CD4-positive, alpha-beta T cell treated with Interleukin-21 for 1 hour (primary cell): Measurements from ENCODE around the gene SYPL2.
"Not testable (repeated sequence)": the region's sequence is repeated elsewhere in the genome, so short reads cannot be mapped to it uniquely, and the experiment has no call there.

Source experiments
- DNase-seq: peaks from one replicate; pipeline ENCODE4 v3.0.0-alpha.2; 2020

The SYPL2 gene

GRCh38 chr1:109466452-109467300 lies at the start of gene SYPL2:
Gene SYPL2, plus strand, starts transcription at chr1:109466546. Its CDS starts 298 bp downstream, at chr1:109466844.
- DNase-seq = no peak

DNA sequence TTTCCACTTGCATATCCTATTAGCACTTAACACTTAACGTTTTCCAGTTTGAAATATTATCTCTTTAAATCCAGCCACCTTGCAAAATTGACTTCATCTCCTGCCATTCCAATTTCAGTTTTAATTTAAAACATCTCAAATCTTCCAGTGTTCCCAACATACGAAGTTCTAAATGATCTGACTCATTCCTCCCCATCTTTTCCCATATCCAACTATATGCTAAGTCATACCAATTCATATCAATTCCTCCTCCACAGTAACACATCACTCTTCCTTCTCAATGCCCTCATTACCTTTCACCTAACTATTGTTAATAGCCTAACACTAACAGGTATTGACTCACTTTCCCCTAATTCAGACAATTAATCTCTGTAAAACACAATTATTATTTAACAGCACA lies 42.8 kb upstream of the SYPL2 start:
- no peak for DNase-seq

DNA sequence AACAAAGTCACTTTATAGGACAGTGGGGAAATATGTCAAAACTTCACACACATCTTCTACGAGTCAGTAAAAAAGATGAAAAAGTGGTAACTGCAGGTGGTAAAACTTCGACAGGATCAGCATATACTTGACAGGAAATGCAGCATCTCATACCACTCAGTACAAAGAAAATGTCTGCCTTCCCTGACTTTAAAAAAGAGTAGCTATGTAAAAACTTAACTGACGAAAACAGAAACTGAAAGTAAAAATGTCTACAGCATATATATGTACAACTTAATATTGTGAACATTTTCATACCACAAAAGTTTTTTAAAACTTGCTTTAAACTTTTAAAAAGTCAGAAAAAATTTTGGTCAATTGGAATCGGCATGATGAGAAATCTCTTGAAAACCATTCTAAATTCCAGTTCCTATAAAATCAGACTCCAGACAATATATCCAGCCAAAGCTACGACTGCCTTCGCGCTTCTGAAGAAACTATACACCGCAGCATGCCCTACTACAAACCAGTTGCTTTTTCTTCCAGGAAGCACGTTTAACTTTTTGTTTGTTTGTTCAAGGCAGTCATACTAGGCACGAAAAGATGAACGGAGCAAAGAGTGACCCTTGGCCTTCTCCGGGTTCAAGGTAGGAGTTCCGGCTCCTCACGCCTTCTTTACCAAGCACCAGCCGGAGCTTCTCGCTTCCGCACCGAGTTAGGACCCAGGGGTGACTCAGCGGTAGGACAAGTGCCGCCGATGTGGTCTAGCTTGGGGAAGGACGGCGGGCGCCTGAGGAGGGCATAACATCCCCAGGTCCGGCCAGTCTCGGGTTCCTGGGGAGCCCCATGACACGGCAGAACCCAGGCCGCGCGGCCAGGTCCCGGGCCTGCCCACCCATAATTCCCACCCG lies 40.7 kb upstream of the SYPL2 start:
- DNase-seq = peak; percentile 73

- DNase-seq = peak; percentile 97
These were observed 39.8 kb upstream of the SYPL2 start, which contains the start of gene PSMA5 for GRCh38 chr1:109426281-109427170. Gene PSMA5, minus strand, starts transcription at chr1:109426448. Its CDS starts 118 bp downstream, at chr1:109426330.

GRCh38 chr1:109427171-109427467 lies 39.2 kb upstream of the SYPL2 start:
- DNase-seq = peak; percentile 6

DNA sequence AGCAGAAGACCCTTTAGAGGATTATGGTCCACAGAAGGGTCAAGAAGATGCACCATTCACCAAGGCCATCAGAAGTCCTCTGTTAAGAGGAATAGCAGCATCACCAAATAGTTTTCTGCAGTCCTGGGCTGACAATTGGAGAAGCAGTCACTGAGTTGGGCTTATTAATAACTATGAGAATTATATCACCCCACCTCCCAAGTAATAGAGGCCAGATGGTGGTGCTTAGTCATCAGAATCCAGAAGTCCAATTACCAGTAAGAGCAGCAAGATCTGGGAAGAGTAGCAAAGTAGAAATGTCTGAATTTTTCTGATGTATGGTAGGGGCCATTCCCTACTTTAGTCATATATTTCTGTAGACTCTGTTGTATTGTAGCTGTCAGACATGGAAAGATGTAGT lies 34.0 kb upstream of the SYPL2 start:
- DNase-seq = no peak

DNA sequence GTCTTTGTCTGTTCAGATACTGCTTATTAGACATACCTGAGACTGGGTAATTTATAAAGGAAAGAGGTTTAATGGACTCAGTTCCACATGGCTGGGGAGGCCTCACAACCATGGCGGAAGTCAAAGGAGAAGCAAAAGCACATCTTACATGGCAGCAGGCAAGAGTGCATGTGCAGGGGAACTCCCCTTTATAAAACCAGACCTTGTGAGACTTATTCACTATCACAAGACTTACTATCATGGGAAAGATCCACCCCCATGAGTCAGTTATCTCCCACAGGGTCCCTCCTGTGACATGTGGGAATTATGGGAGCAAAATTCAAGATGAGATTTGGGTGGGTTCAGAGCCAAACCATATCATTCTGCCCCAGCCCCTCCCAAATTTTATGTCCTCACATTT lies 33.0 kb upstream of the SYPL2 start:
- DNase-seq = no peak

DNA sequence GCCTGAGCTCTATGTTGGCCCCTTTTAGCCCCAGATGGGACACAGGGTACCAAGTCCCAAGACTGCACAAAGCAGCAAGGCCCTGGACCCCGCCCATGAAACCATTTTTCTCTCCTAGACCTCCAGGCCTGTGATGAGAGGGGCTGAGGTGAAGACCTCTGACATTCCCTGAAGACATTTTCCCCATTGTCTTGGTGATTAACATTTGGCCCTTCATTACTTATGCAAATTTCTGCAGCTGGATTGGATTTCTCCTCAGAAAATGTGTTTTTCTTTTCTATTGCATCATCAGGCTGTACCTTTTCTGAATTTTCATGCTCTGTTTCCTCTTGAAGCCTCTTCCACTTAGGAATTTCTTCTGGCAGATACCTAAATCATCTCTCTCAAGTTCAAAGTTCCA lies 31.9 kb upstream of the SYPL2 start:
- no peak for DNase-seq

DNA sequence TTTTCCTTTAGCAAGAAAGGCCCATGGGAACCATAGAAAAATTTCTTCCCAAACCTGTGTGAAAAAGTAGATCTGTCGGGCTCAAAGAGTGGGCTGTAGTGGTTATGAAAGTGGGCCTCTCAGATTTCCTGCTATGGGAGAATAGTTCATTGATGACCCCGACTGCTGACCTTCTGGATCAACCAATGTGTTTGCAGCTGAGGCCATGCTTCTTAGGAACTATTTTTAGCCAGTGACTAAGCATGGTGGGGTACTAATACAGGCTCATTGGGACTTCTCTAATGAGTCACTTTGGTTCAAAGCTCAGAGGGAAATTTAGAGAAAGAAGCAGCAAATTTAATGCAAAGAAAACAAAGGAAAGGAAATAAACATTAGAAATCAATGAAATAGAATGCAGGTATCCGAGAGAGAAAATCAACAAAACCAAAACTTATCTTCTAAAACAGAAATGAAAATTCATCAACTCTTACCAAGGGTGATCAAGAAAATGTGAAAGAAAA lies 27.5 kb upstream of the SYPL2 start:
- no peak for DNase-seq

GRCh38 chr1:109441069-109441468 lies 25.3 kb upstream of the SYPL2 start:
- DNase-seq = no peak

GRCh38 chr1:109443476-109443875 lies 22.9 kb upstream of the SYPL2 start:
- DNase-seq = no peak

DNA sequence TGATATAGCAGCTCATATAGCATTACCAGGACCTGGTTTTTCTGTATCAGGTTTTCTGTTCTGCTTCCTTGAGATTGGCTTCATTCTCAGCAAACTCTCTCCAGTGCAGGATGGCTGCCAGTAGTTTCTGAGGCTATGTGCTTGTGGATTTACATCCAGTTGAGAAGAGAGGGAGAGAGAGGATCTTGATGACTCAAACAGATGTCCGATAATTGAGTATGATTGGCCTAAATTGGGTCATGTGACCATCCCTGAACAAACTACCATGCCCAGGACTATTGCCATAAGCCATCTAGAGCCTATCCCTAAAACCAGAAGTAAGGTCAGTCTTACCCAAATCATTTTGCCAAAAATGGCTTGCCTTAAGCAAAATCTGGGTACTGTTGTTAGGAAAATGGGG lies 22.0 kb upstream of the SYPL2 start:
- no peak for DNase-seq

DNA sequence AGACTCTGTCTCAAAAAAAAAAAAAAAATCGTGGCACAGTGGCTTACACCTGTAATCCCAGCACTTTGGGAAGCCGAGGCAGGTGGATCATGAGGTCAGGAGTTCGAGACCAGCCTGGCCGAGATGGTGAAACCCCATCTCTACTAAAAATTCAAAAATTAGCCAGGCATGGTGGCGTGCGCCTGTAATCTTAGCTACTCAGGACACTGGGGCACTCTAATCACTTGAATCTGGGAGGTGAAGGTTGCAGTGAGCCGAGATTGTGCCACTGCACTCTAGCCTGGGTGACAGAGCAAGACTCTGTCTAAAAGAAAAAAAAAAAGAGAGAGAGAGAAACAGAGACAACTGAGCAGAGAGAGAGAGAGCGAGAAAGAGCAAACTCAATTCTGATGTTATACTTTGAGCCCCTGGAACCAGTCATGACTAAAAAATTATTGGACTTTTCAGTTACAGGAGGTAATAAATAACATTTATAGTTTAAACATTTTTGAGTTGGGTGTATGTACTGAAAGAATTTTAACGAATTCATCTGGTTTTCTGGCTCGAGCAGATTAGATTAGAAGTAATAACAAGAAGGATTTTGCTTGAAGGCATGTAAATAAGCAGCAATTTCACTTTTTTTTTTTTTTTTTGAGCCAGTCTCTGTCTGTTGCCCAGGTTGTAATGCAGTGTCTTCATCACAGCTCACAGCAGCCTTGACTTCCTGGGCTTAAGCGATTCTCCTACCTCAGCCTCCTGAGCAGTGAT lies 20.2 kb upstream of the SYPL2 start:
- not testable (repeated sequence) for DNase-seq

- DNase-seq = no peak
These were observed 18.8 kb upstream of the SYPL2 start for GRCh38 chr1:109447524-109447923.

DNA sequence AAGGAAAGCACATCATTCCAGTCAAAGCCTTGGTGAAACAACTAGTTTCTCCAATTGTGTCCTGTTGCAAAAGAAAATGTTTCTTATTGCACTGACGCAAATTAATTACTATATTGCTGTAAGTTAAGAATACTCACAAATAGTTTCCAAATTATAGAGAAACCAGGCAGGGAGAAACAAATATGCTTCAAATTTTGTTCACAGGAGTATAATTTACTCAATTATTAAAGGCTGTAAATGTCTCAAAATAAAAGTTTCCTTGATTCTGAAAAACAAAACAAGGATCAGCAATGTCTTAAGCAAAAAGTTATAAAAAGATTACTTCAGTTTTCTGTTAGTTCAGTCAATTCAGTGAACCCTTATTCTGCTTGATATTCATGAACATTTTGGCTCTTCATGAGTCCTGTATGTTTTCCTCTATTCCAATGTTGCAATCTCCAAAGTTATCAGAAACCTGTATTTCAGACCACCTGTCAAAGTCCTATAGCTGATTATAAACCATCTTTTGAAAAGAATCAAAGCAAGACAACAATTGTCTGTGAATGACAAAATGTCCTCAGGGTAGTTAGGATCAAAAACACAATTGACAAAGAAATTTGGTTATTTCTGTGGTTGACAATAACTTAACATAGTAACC lies 11.7 kb upstream of the SYPL2 start:
- DNase-seq = no peak

DNA sequence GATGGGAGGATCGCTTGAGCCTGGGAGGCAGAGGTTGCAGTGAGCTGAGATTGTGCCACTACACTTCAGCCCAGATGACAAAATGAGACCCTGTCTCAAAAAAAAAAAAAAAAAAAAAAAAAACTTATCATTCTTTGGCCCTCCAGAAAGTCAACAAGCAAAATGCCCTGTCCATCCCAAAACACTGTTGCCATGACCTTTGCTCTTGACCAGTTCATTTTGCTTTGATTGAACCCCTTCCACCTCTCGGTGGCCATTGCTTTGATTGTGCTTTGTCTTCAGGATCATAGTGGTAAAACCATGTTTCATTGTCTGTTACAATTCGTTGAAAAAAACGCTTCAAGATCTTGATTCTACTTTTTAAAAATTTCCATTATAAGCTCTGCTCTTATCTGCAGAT lies 8.5 kb upstream of the SYPL2 start:
- no peak for DNase-seq

GRCh38 chr1:109466125-109466451 lies 258 bp upstream of the SYPL2 start:
- DNase-seq = no peak

DNA sequence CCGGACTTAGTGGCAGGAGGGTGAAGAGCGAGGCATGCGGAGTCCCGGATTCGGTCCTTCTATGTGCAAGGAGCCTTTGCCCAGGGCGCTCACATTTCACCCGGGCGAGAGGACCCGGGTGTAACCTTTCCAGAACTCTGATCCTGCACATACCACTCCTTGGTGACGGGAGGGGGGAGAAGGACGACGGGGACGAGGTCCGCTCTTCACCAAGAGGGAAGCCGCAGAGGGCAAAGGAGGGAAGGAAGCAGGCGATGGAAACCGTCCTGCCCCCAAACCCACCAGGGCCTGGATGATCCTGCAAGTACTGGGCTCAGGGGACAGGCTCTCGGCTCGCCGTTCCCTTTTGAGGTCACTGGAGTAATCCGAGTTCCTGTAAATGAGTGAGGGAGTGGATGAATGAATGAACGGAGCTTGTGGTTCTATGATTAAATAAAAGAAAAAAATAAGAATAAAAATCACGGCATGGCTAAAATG lies 993 bp downstream of the SYPL2 start:
- DNase-seq = no peak

GRCh38 chr1:109468061-109468460 lies 1.7 kb downstream of the SYPL2 start:
- no peak for DNase-seq

DNA sequence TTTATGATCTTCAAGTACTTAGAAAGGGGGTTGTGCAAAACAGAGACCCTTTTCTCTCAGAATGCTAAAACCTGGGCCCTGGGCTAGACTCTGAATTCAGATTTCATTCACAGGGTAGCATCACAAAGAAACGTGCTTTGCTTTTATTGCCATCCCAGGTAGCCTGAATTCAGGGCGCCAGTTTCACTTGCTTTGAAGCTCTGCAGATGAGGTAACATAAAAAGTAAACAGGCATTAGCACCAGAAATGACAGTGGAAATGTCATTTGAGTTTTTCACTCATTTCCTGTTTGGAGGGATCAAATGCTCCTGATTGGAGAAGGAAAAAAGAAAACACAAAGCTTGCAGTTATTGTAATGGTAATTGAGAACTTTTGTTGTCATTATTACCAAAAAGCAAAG lies 2.6 kb downstream of the SYPL2 start:
- DNase-seq = no peak

GRCh38 chr1:109470245-109470644 lies 3.9 kb downstream of the SYPL2 start:
- DNase-seq = no peak

- no peak for DNase-seq
These were observed 6.4 kb downstream of the SYPL2 start for GRCh38 chr1:109472779-109473178.
